Loucy (cell line): Measurements from ENCODE around the gene CHRNA1.

Source experiments
- CTCF ChIP-seq: fragments of 200-600 bp; sonication (generic); conservative IDR thresholded peaks from 2 replicates; pipeline ENCODE4 v1.5.1; 2014; ENCODE audit warnings: mild to moderate bottlenecking, antibody characterized with exemption, low read length
- EZH2phosphoT487 ChIP-seq: fragments of 200-600 bp; IDR thresholded peaks from 2 replicates; pipeline ENCODE4 v1.6.1; 2018; ENCODE audit warnings: antibody characterized with exemption, mild to moderate bottlenecking, moderate library complexity, borderline replicate concordance

GRCh38 chr2:174756743-174757142 is 7.5 kb downstream of the CHRNA1 start:
- TF ChIP-seq CTCF = no peak
- no peak for TF ChIP-seq EZH2phosphoT487
